LNCAP (cell line): ENCODE data around the gene SIM1.

Source experiments
- CTCF ChIP-seq: fragments of 450-650 bp; IDR thresholded peaks from 2 replicates; pipeline ENCODE4 v1.5.1; 2017; ENCODE audit warnings: mild to moderate bottlenecking

SIM1 gene

GRCh38 chr6:100457311-100457990, 7.3 kb downstream of the SIM1 start:
- no peak for TF ChIP-seq CTCF

- TF ChIP-seq CTCF: no peak
Measured at GRCh38 chr6:100456908-100457235, 7.8 kb downstream of the SIM1 start.

- no peak for TF ChIP-seq CTCF
Measured at GRCh38 chr6:100456141-100456907, 8.4 kb downstream of the SIM1 start.

DNA sequence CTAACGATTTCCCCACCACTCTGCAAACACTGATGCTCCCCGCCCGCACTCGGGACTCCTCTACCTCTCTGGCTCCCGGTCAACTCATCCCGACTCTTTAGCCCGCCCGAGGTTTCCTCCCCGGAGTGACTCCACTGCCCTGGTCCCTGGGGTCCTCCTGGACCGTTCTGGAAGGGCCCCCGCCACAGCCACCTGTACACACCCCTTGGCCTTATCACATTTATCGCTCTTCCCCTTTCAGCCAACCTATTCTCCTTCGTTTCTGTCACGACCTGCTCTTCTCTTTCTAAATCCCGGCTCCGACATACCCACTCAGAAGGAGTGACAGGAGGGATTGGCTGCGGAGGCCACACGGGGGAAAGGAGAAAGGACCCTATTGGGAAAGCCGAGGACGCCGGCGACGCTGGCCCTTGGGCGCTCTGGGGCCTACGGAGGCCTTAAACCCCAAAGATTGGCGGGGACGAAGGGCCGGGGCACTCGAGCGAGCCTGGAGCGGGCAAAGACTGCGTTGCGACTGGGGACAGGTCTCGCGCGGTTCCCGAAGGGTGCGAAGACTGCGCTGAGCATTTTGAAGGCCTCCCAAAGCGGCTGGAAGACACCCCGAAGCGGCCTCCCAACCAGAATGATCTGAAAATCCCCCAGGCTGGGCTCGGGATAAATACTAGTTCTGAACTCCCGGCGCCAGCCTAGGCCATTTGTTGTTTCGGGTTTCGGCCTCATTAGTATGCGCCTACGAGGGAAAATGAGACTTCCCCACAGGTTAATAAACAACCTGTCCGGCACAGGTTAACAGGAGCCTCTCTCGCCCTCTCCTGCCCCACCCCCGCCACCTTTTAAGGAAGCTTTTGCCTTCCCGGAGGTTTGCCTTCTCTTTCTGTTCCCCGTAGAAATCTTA, 9.2 kb downstream of the SIM1 start:
- TF ChIP-seq CTCF: no peak

DNA sequence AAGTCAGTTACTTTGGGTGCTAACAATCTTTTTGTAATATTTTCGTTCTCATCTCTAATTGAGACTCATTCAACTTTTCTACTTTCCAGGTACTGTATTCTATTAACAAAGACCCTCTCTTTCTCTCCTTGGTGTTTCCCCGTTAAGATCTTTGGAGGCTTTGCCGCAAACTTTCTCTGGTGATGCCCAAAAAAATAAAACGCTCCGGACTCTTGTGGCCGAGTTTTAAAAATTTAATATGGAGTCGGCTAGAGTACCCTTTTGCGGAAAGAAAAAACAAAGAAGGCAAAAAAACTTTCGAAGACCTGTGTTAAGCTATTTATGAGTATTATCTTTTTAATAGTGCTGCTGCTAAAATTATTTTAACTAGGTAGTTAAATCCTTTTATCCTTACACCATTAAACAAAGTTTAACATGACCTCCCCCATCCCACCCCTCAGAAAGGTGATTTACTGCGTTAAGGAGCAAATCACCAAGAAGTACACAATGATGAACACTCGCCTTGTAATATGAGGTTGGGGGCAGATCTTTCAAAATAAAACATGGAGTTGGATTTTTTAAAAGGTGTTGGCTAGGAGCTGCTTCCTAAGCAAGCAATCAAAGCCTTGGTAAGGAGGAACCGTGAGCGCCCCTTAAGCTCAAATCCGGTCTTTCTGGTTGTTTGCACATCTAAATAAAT, 10.0 kb downstream of the SIM1 start:
- no peak for TF ChIP-seq CTCF

DNA sequence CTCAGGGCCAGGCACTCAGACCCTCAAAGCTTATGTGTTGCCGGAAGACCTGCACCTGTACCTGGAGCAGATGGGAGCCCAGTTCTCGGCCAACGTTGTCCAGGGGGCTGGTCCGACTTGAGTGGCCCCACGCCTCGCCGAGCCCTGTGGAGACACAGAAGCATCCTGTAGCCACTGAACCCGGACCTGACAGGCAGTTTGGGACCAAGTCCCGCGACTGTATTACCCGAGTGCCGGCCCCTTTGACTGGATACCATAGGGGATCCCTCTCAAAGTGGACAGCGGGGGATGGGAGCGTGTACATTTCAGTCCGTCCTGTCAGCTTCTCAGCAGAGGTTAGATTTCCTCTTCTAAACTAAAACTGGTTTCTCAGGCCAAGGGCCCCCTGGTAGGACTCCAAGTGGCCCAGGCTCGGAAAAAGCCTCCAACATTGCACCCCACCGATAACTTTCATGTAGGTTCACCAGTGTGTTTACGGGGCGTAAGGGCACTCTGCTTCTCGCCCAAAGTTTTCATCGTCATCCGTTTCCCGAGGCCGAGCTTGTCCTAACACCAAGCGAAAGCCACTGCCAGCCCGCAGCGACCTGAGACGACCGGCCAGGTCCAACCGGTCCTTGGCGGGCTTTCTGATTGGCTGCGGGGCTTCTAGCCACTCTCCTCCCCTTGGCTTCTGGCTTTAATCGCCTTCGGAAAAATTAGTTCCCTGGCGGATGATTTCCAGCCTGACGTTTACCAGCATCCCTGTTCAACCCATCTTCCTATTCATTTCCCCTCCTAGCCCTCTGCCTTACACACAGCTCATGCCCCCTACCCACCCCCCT, 10.8 kb downstream of the SIM1 start:
- TF ChIP-seq CTCF: no peak
